GM18499 (cell line): ENCODE measurements around the gene WDR81.
"Not testable (repeated sequence)": the region's sequence is repeated elsewhere in the genome, so short reads cannot be mapped to it uniquely, and the experiment has no call there.

Experiments used
- ATAC-seq: cut with Tn5 transposase; IDR thresholded peaks from one replicate; pipeline ENCODE4 v1.9.1; 2021; ENCODE audit warnings: moderate number of reproducible peaks; ENCODE audit not compliant: insufficient read depth, unreplicated experiment

WDR81 gene

GRCh38 chr17:1712271-1712670 is 12.2 kb upstream of the WDR81 start:
- no peak for ATAC-seq

DNA sequence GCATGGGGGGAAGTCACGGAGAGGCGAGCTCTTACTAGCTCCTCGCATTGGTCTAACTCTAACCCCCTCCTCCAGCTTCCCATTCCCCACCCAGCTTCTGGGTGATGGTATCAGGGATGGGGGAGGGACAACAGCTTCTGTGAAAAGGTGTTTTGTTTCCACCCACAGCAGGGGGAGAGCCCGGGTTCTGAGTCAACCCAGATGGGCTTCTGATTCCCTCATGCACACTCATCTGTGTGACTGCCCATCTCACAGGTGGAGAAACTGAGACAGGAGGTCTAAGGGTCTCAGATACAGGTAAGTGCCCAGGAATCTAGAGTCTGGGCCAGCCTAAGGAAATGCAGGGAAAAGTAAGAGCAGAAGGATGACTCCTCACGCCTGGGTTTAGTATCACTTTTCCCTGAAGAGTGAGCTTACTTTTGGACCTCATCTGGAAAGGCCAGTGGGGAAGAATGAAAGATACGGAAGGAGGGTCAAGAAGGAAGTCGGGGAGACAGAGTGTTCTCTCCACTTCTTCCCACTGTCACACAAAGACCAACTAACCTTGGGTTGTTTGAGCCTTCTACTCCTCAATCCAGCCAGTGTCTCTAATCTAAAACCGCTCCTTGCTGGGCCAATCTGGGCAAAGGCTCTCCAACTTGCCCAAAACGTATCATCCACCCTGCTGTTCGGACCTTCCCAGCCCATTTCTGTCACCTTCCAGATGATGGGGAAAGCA is 11.2 kb upstream of the WDR81 start:
- no peak for ATAC-seq

DNA sequence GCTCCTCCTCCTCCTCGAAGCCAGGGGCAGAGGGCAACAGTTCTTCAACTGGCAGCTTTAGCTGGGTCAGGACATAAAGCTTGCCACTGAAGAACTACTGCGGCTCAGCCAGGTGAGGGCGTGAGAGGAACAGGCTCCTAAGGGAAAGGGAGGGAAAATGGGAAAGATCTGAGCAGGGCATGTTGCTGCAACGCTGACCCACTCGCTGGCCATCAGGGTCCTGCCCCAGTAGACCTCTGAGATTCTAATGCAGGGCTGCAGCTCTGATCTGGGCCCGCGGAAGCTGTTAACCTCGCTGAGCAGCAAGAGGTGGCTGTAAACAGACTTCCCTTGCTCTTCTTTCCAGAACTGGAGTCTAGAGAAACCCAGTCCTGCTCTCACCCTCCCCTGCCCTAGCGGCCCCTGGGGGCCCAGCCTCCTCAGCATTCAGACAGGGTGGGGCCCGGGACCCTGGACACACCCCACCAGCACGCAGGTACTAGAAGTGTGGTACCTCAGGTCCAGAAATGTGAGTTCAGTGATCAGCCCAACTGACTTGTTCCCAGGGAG is 10.6 kb upstream of the WDR81 start:
- no peak for ATAC-seq

- no peak for ATAC-seq
Measured at GRCh38 chr17:1714427-1714979, 10.0 kb upstream of the WDR81 start.

GRCh38 chr17:1714980-1715802 is 9.3 kb upstream of the WDR81 start:
- ATAC-seq = no peak

- ATAC-seq = no peak
Measured at GRCh38 chr17:1715803-1716075, 8.8 kb upstream of the WDR81 start.

DNA sequence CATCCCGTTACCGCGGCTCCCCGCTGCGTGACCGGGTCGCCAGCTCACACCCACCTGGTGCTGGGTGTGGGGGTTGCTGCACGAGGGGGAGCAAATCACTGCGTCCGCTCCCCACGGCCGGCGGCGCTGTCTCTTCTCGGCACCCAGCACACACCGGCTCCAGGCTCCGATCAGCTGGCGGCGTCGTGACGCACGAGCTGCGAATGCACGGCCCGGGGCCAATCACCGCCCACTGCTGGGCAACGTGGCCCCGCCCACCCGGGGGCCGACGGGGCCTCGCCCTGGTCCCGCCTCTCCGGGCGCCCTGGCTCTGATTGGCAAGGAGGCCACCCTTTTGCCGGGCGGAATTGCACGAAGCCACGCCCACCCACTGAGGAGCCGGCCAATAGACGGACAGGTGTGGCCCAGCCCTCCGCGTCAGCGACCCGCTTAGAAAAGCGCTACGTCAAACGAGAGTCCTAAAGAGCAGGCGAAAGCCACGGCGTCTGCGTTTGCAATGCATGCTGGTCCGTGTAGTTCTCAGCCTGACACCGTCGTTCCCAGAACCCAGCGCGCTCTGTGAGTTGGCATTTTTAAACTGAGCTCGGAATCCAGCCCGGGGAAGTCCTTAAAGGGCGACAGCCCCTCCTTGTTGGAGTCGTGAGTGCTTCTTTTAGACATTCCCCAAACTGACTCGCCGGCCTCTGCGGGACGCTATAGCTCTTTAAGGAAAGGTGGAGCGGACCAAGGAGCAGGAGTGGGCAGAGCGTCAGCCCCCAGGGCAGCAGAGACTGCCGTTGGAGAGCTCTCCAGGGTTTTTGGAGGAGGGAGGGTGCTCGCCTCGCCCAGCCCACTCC is 8.2 kb upstream of the WDR81 start:
- peak; percentile 56 for ATAC-seq

DNA sequence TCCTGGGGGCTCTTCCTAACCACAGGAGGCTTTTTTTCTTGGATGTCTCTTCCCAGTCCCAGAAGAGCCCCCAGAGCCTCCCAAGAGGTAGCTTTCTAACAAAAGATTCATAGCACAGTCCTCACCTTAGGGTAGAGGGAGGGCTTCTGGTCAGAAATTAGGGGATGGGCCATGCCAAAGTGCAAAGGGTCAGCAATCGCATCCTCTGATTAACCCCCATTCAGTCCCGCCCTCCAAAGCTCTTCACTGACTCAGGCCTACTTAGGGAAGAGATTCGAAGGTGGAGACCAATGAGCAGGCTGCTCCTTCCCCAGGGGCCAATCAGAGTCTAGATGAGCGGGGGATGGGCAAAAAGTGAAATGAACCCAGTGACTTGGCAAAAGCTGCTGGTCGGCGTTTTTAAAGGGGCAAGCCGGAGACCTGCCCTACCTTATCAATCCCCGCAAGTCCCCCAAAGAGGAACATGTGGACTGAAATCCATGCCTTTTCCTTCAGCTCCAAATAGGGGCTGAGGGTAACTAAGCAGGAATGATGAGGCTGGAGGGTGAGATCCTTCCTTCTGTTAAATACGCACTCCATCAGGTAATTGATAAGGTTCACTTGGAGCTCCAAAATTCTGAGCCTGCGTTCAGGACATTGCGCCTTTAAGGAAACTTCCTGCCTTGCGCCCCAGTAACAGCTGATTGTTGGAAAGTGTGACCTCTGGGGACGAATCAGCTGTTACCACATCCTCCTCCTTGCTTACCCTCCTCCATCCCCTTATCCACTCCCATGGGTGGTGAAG is 7.4 kb upstream of the WDR81 start:
- no peak for ATAC-seq

- no peak for ATAC-seq
Measured at GRCh38 chr17:1718362-1719165, 5.9 kb upstream of the WDR81 start.

- ATAC-seq = no peak
Measured at GRCh38 chr17:1720856-1721386, 3.6 kb upstream of the WDR81 start.

- not testable (repeated sequence) for ATAC-seq
Measured at GRCh38 chr17:1722022-1722421, 2.5 kb upstream of the WDR81 start.

DNA sequence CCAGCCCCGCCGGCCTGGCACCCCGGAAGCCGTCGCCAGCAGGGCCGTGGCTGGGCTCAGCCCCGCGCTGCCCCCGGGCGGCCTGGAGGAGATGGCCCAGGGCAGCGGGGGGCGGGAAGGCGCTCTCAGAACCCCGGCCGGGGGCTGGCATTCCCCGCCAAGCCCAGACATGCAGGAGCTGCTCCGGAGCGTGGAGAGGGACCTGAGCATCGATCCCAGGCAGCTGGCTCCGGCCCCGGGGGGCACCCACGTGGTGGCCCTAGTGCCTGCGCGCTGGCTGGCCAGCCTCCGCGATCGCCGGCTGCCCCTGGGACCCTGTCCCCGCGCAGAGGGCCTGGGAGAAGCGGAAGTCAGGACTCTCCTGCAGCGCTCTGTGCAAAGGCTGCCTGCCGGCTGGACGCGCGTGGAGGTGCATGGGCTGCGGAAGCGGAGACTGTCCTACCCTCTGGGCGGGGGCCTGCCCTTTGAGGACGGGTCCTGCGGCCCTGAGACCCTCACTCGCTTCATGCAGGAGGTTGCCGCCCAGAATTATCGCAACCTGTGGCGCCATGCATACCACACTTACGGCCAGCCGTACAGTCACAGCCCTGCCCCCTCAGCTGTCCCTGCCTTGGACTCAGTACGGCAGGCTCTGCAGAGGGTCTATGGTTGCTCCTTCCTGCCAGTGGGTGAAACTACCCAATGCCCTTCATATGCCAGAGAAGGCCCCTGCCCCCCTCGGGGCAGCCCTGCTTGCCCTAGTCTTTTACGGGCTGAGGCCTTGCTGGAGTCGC is 551 bp downstream of the WDR81 start:
- ATAC-seq = no peak

DNA sequence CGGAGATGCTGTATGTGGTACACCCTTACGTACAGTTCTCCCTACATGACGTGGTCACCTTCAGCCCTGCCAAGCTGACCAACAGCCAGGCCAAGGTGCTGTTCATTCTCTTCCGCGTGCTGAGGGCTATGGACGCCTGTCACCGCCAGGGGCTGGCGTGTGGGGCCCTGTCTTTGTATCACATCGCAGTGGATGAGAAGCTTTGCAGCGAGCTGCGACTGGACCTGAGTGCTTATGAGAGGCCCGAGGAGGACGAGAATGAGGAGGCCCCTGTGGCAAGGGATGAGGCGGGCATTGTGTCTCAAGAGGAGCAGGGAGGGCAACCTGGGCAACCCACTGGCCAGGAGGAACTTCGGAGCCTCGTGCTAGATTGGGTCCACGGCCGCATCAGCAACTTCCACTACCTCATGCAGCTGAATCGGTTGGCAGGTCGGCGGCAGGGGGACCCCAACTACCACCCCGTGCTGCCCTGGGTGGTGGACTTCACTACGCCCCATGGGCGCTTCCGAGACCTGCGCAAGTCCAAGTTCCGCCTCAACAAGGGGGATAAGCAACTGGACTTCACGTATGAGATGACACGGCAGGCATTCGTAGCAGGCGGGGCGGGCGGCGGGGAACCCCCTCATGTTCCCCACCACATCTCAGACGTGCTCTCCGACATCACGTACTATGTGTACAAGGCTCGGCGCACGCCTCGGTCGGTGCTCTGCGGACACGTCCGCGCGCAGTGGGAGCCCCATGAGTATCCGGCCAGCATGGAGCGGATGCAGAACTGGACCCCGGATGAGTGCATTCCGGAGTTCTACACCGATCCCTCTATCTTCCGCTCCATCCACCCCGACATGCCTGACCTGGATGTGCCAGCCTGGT is 1.4 kb downstream of the WDR81 start:
- ATAC-seq = no peak

DNA sequence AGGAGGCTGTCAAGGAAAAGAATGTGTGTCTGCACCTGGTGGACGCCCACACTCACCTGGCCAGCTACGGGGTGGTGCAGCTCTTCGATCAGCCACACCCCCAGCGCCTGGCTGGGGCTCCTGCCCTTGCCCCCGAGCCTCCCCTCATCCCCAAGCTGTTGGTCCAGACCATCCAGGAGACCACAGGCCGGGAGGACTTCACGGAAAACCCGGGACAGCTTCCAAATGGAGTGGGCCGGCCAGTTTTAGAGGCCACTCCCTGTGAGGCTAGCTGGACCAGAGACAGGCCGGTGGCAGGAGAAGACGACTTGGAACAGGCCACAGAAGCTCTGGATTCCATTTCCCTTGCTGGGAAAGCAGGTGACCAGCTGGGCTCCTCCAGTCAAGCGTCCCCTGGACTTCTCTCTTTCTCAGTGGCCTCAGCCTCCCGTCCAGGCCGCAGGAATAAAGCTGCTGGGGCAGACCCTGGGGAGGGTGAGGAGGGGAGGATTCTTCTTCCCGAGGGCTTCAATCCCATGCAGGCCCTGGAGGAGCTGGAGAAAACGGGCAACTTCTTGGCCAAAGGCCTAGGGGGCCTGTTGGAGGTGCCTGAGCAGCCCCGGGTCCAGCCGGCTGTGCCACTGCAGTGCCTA is 2.2 kb downstream of the WDR81 start:
- no peak for ATAC-seq

DNA sequence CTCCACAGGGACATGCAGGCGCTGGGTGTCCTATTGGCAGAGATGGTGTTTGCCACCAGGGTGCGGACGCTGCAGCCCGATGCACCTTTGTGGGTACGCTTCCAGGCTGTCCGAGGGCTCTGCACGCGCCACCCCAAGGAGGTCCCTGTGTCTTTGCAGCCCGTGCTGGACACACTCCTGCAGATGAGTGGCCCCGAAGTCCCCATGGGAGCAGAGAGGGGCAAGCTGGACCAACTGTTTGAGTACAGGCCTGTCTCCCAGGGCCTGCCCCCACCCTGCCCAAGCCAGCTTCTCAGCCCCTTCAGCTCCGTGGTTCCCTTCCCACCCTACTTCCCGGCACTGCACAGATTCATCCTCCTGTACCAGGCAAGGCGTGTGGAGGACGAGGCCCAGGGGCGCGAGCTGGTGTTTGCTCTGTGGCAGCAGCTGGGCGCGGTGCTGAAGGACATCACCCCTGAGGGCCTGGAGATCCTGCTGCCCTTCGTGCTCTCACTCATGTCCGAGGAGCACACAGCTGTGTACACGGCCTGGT is 2.8 kb downstream of the WDR81 start:
- ATAC-seq = no peak

GRCh38 chr17:1727876-1728630 is 3.5 kb downstream of the WDR81 start:
- no peak for ATAC-seq
